ENCODE measurements around the gene IQGAP1.

DNA sequence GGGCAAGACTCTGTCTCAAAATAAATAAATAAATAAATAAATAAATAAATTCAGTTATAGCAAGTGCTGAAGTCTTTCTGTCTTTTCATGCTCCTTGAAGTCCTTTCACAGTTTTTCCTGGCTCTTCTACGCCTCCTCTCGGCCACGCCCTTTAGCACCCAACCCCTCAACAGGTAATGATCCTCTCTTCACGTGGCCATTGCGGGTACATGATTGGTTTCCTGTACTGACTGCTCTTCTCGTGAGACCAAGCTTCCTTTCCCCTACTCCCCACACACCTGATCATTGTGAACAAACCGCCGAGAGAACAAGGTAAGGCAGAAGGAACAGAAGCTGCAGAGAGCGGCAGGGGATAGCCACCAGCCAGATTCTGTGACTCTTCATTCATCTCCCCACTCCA, 38.2 kb upstream of the IQGAP1 start:
- TF ChIP-seq CTCF (IDR thresholded peaks at IDR 0.05; ENCODE audit: low read length) (no peak), EZH2 (IDR thresholded peaks at IDR 0.05; ENCODE audit: borderline replicate concordance, low read length) (no peak)

Data from OCI-LY1 (cell line).